Ammon's horn (tissue), 1 donor: ENCODE measurements around the gene METTL26.
A peak's percentile ranks its signal among the peaks of the same experiment; 100 is the strongest.

Experiments
- DNase-seq: peaks from one replicate; pipeline ENCODE4 v3.0.0-alpha.2; 2016; ENCODE audit warnings: low spot score

METTL26 gene

DNA sequence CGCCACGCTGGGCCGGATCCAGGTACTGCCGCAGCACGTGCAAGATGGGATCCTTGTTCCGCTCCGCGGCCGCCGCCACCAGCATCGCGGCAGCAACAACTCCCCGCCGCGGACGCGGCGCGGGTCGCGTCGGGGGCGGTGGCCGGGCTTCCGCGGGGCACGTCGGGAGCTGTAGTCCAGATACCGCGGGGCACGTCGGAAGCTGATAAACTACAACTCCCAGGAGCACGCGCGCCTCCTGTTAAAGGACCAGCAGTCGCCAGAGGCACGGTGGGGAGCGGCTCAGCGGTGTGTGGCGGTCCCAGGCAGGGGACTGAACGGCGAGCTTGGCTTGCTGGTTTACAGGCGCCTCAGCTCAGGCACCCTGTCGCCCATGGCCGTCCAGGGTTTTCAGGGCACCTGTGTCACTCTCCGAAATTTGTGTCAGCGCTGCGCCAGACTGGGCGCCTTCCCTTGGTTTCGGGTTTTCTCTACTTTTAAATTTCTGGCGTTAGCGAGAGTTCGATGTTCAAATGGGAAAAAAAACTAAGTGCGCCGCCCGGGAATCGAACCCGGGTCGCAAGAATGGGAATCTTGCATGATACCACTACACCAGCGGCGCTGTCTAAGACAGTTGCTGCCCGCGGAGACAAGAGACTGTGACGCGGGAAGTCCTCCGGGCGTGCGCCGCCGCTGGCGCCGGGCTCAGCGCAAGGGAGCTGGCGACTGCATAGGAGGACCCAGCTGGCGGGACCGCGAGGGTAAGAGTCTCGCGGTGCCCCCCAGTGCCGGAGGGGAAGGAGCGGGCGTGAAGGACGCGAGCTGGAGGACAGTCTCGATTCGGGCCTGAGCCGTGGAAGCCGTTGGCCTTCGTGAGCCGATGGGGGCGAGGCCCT is at the start of gene METTL26:
METTL26 (minus strand) TSS at position 100 of the 875 bp plus-strand sequence; CDS start at position 85, 15 bp downstream.
- DNase-seq, result peak; percentile 98

DNA sequence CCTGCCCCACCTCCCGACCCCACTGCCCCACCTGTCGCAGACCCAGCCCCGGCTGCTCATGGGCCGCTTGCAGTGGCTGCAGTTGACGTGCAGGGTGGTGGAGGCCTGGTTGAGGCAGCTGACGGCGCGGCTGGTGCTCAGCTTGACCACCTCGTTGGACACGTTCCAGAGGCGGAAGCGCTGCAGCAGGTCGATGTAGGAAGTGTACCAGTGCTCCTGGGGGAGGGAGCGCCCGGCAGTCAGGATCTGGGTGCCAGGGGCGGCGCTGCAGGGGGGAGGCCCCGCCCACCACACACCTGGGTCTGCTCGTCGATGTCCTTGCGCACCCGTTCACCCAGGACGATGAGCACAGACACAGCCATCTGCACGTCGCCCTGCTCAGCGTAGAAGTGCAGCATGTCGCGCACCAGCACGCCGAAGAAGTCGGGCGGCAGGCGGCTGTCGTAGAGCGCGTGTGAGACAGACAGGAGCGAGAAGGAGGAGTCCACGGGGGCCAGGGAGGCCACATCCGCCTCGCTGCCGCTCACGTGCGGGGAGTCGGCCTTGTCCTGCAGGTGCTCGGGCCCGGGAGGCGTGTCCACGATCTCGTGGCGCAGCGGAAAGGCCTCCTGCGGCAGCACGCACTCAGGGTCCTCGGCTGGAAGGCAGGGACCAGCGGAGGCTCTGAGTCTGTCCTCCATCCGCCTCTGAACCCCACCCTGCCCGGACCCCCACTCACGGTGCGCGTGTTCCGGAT is 49.0 kb upstream of the METTL26 start:
- no peak for DNase-seq

DNA sequence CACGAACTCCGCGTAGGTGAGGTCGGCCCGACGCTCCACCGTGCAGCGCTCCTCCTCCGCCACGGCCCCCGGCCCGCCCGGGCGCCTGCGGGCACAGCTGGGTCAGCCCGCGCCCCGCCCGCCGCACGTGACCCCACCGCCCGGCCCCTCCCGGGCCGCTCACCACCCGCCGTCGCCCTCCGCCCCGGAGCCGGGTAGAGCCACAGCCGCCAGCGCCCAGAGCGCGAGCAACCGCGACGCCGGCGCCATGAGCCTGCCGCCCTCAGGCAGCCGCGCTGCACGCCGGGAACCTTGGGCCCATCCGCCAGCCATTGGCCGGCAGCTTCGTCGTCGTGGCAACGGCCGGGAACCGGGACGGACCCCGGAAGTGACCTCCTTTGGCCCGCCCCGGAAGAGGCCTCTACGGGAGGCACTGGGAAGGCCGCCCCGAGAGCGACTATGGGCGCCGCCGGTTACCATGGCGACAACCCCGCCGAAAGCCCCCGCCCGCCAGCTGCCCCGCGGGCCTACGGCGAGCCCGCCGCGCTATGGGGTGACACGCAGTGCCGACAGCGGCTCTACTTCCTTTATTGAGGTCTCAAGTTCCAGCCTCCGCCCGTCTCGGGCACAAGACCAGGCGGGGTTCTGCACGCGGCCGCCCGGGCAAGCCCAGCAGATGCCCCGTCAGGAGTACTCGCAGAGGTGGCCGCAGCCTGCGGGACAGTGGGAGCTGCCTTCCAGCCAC is 48.1 kb upstream of the METTL26 start, which contains the start of gene JMJD8:
JMJD8 (minus strand) TSS at position 264 of the 724 bp plus-strand sequence; CDS start at position 249, 15 bp downstream.
- DNase-seq, result peak; percentile 96

DNA sequence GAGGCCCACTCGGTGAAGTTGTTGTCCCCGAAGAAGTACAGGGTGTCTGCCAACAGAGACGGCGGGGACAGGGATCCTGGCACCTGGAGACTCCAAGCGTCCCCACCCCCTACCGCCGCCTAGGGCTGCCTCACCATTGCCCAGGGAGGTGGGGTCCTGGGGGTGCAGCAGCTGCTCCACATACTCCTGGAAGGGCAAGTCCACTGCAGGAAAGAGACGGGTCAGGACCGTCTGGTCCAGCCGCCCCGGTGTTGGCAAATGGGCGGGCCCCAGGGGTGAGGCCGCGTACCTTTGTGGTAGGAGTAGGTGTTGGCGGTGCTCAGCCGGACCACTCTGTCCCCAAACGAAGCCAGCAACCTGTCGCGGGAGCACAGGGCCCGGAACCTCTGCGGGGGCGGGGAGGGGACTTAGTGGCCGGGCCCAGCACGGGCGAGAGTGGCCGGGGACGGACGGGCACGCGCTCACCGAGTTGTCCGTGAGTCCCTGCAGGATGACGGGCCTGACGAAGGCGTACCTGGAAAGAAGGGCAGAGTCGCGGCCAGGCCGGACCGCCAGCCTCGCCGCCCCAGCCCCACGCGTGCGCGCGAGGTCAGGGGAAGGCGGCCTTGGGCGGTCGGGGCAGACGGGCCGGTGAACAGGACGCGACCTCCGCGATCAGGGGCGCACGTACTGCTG is 47.4 kb upstream of the METTL26 start:
- no peak for DNase-seq

DNA sequence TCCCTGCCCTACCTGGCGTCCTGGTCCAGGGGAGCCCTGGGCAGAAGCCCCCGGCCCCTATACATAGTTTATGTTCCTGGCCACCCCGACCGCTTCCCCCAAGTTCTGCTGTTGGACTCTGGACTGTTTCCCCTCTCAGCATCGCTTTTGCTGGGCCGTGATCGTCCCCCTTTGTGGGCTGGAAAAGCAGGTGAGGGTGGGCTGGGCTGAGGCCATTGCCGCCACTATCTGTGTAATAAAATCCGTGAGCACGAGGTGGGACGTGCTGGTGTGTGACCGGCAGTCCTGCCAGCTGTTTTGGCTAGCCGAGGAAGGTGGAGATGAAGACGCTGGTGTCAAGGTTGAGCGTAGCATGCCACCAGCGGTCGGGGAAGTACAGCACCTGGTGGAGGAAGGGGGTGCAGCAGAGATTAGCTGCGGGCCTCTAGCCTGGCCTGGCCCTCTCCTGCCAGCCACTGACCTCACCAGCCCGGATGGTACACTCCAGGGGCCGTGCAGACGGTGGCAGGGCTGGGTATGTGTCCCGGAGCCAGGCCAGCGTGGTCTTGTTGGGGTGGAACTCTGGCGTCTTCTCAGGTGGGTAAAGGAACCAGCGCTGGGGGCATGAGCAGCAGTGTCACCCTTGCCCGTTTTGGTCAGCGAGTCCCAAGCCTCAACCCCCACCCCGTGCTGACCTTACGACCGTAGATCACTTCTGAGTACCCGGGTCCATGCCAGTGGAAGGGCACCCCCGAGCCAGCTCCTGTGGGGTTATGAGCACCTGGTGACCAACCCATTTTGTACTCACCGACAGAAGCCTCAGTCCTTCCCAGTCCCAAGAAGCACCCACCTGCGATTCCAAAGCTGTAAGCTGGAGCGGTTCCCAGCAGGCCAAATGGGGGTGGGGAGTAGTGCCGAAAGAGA is 46.6 kb upstream of the METTL26 start:
- no peak for DNase-seq

DNA sequence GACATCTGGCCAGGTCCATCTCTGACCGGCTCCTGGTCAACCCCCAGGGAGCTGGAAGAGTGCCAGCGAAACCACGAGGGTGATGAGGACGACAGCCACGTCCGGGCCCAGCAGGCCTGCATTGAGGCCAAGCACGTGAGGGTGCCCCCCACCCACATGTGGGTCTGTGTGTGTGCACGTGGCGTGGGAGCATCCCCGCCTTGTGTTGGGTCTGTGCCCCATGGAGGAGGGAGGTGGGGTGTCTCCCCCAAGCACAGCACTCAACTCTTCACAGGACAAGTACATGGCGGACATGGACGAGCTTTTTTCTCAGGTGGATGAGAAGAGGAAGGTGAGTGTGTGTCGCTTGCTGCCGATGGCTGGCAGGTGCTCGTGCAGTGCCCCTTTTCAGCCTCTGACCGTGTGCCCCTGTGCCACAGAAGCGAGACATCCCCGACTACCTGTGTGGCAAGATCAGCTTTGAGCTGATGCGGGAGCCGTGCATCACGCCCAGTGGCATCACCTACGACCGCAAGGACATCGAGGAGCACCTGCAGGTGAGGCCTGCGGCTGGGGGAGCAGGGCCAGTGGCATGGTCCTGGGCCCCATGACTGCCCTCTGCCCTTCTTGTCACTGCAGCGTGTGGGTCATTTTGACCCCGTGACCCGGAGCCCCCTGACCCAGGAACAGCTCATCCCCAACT is 45.8 kb upstream of the METTL26 start:
- no peak for DNase-seq

DNA sequence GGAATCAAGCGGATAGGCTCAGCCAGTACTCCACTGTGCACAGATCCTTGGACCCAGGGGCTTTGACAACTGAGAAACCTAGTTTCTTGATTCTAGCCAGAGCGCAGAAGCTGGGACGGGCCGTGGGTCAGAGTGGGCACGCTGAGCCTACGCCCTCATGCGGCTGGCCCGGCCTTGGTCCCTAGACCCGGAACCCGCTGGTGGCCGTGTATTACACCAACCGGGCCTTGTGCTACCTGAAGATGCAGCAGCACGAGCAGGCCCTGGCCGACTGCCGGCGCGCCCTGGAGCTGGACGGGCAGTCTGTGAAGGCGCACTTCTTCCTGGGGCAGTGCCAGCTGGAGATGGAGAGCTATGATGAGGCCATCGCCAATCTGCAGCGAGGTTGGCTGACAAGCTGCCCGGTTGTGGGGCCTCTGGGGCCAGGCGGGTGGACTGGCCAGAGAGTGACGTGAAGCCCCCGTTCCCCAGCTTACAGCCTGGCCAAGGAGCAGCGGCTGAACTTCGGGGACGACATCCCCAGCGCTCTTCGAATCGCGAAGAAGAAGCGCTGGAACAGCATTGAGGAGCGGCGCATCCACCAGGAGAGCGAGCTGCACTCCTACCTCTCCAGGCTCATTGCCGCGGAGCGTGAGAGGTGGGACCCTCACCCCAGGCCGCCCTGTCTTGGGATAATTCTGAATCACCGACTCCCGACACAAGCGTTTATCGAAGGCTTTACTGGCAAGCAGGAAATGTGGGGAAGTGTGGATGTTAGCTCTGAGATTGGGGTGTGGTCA is 45.1 kb upstream of the METTL26 start:
- DNase-seq, result no peak

DNA sequence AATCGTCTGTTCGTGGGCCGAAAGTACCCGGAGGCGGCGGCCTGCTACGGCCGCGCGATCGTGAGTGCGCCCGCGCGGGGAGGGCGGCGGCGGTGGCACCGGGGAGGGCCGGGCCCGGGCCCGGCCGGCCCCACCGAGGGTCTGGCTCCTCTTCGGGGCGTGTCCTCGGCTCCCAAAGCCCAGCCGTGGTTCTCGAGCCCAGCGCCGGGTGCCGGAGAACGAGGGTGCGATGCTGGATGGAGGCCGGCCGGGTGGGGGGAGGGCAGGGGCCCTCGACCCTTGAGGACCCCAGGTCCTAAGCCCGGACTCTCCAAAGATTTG is 44.5 kb upstream of the METTL26 start:
- DNase-seq, result no peak

DNA sequence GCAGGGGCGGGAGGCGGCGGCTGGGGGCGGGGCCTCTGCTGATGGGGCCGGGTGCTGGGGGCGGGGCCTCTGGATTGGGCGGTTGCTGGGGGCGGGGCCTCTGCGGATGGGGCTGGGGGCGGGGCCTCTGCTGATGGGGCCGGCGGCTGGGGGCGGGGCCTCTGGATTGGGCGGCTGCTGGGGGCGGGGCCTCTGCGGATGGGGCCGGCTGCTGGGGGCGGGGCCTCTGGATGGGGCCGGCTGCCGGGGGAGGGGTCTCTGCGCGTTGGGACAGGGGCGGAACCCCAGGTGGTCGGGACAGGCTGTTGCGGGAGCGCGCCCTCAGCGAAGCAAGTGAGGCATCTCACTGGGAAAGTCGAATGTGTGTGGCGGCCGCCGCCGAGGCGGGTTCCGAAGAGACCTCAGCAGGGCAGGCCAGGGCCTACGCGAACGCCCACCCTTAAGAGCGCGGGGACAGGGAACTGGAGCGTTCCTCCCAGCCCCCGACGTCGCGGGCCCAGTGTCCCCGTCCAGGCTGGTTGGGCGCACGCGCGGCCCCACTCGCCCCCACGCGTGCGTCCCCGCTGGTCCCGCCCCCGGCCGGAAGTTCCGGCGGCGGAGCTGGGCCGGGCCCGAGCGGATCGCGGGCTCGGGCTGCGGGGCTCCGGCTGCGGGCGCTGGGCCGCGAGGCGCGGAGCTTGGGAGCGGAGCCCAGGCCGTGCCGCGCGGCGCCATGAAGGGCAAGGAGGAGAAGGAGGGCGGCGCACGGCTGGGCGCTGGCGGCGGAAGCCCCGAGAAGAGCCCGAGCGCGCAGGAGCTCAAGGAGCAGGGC is 43.9 kb upstream of the METTL26 start, which contains the start of gene STUB1:
STUB1 (plus strand) TSS at position 597 of the 811 bp plus-strand sequence; CDS start at position 713, 116 bp downstream.
- peak; percentile 85 for DNase-seq

DNA sequence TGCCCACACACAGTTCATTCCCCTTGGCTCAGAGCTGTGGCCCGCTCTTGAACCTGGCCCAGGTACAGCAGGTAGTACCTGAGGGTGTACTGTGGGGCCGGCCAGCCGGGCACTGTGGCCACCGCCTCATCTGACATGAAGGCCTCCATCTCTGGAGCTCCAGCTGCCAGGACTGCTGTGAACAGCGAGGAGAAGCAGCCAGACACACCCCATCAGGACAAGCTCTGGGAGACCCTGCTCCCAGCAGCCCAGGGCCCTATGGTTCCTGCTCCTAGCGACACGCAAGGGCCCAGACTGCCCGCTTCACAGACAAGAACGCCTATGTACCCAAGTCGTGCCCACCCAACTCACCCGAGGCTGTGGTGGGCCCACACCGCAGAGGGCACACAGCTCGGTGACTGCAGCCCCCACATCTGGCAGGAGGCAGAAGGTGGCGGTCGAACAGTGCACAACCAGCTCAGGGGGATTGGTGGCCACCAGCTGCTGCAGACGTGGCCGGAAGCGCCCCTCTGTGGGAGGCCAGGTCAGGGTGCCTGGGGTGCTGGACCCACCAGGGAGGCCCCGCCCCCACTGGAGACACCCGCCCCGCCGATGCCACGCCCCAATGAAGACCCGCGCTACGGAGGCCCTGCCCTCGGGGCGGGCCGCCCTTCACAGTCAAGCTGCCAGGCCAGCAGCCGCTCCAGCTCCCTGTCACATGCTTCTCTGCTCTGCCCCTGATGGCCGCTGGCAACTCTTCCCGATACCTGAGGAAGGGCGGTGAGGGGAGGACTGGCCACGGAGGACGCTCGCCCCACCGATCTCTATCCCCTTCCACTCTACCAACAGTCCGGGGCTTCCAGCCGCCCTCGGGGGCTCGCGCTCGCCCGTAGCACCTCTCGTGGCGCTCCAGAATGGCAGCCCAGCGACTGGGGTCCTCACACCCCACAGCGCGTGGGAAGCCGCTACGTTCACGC is 43.0 kb upstream of the METTL26 start:
- DNase-seq, result peak; percentile 72

DNA sequence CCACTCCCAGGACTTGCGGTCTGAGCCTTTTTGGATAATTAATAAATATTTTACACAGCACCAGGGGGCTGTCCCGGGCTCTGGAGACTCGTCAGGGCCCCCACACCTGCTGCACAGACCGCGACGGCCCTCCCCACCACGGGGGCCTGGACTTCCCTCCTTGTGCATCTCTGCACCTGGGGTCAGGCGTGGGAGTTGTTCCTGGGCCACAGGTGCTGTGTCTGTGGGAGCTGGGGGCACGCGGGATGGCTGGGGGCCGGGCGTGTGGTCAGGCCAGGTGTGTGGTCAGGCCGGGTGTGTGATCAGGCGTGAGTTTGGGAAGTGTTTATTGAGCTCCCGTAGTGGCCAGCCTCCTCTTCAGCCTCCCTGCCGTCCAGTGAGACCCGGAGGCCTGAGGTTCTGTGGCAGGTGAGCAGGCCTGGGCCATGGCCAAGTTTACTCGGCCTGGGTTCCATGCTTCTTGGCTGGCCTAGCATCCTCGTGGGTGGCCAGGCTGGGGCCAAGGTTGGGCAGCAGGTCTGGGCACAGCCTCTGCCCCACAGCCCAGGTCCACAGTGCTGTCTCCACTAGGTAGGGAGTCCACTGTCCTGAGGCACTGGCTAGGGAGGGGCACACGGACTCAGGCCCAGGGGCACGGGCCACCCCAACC is 42.2 kb upstream of the METTL26 start:
- DNase-seq, result no peak

DNA sequence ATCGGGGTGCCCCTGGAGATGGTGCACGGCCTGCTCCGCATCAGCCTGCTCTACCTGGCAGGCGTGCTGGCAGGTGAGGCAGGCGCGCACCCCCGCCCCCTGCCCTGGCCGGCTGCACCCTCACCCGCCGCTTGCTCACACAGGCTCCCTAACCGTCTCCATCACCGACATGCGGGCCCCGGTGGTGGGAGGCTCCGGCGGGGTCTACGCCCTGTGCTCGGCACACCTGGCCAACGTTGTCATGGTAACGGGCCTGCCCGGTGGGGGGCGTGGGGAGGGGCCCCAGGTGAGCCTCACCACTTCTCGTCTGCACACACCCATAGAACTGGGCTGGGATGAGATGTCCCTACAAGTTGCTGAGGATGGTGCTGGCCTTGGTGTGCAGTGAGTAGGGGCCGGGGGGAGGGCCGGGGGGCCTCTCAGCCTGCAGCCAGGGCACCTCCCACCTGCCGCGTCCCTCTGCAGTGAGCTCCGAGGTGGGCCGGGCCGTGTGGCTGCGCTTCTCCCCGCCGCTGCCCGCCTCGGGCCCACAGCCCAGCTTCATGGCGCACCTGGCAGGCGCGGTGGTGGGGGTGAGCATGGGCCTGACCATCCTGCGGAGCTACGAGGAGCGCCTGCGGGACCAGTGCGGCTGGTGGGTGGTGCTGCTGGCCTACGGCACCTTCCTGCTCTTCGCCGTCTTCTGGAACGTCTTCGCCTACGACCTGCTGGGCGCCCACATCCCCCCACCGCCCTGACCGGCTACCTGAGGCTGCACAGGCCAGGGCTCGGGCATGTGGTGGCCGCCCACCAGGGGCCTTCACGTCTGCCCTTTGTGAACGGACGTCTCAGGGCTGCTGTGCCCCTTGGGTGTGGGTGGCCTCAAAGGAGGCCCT is 41.4 kb upstream of the METTL26 start:
- no peak for DNase-seq

DNA sequence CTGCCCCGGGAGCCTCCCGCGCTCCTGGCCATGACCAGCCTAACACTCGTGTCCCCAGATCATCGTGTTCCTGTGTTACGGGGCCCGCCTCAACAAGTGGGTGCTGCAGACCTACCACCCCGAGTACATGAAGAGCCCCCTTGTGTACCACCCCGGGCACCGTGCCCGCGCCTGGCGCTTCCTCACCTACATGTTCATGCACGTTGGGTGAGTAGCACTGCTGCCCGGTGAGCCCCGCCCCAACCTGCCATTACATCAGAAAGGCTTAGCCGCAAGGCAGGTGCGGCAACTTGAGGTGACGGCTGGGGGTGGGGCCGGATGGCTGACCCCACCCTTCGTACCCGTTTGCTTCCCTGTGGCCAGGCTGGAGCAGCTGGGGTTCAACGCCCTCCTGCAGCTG is 40.8 kb upstream of the METTL26 start:
- no peak for DNase-seq

DNA sequence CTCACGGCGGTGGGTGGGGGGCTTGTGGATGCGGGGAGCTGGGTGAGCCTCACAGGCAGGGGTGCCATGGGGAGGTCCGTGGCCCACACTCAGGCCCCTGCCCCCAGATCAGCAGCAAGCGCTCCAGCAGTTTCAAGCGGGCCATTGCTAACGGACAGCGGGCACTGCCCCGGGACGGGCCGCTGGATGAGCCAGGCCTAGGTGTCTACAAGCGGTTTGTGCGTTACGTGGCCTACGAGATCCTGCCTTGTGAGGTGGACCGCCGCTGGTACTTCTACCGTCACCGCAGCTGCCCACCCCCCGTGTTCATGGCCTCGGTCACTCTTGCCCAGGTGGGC is 40.4 kb upstream of the METTL26 start:
- no peak for DNase-seq

DNA sequence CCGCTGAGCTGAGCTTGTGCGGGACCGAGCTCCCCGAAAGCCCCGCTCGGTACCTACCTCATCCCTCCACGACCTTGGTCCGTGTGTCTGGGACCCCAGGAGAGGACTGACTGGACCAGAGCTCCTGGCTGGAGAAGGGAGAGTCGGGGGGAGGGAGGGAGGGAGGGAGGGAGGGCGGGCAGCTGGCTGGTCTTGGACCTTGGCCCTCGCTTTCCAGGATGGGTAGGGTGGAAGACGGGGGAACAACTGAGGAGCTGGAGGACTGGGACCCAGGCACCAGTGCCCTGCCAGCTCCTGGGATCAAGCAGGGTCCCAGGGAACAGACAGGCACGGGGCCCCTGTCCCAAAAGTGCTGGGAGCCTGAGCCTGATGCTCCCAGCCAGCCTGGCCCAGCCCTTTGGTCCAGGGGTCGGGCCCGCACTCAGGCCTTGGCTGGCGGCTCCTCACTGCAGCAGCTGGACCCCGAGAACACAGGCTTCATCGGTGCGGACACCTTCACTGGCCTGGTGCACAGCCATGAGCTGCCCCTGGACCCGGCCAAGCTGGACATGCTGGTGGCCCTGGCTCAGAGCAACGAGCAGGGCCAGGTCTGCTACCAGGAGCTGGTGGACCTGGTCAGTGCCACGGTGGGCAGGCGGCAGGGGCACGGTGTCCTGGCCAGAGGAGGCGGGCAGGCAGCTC is 39.9 kb upstream of the METTL26 start:
- no peak for DNase-seq
